GM23338 (cell line): ENCODE results near the gene NT5DC3. TPM values are rescaled to one million over a fixed set of nuclear protein-coding genes. Genes with fewer than 3 reads are reported as not detected.

ENCODE experiments used
- ATAC-seq: fragments of 200-7000 bp; cut with Tn5 transposase; 3 replicates; pipeline ENCODE4 v1.9.1; 2020
- DNase-seq: peaks from one replicate; pipeline ENCODE4 v3.0.0-alpha.2; 2015; ENCODE audit warnings: low spot score
- H2AFZ ChIP-seq: fragments of 200-600 bp; sonication (generic); 2 replicates; pipeline ENCODE4 v1.8.0; 2016; ENCODE audit warnings: antibody characterized with exemption, mild to moderate bottlenecking, moderate library complexity
- H3F3A ChIP-seq: fragments of 200-600 bp; sonication (generic); replicated peaks from 2 replicates; pipeline ENCODE4 v1.8.0; 2017; ENCODE audit warnings: antibody characterized with exemption, mixed run types, low read depth
- H3K27ac ChIP-seq: fragments of 200-600 bp; sonication (generic); 2 replicates; pipeline ENCODE4 v1.6.1; 2016; ENCODE audit warnings: low read depth
- H3K27me3 ChIP-seq: fragments of 200-600 bp; sonication (generic); 2 replicates; pipeline ENCODE4 v1.8.0; 2016; ENCODE audit warnings: mild to moderate bottlenecking, mixed run types, moderate library complexity; ENCODE audit not compliant: insufficient read depth
- H3K36me3 ChIP-seq: fragments of 200-600 bp; sonication (generic); 2 replicates; pipeline ENCODE4 v1.8.0; 2016; ENCODE audit warnings: mild to moderate bottlenecking; ENCODE audit not compliant: insufficient read depth
- H3K4me1 ChIP-seq: fragments of 200-600 bp; sonication (generic); 2 replicates; pipeline ENCODE4 v1.8.0; 2016; ENCODE audit warnings: mild to moderate bottlenecking, moderate library complexity; ENCODE audit not compliant: insufficient read depth
- H3K4me2 ChIP-seq: fragments of 200-600 bp; sonication (generic); 2 replicates; pipeline ENCODE4 v1.7.1; 2017; ENCODE audit warnings: mixed run types
- H3K4me3 ChIP-seq: fragments of 200-600 bp; sonication (generic); 2 replicates; pipeline ENCODE4 v1.6.1; 2016; ENCODE audit warnings: mixed run types
- H3K79me2 ChIP-seq: fragments of 200-600 bp; sonication (generic); replicated peaks from 2 replicates; pipeline ENCODE4 v1.8.0; 2017; ENCODE audit warnings: mild to moderate bottlenecking; ENCODE audit not compliant: insufficient read depth
- H3K9me2 ChIP-seq: fragments of 200-600 bp; sonication (generic); 2 replicates; pipeline ENCODE4 v1.8.0; 2017; ENCODE audit not compliant: insufficient read depth
- H4K20me1 ChIP-seq: fragments of 200-600 bp; sonication (generic); replicated peaks from 2 replicates; pipeline ENCODE4 v1.8.0; 2017; ENCODE audit warnings: mild to moderate bottlenecking; ENCODE audit not compliant: insufficient read depth
- H3K27ac Mint-ChIP-seq: 2 replicates; pipeline ENCODE4 v1.8.0; 2020; ENCODE audit warnings: inconsistent platforms, mild to moderate bottlenecking, moderate library complexity, mixed read lengths
- H3K27me3 Mint-ChIP-seq: 3 replicates; pipeline ENCODE4 v1.8.0; 2022; ENCODE audit warnings: low read depth, mild to moderate bottlenecking, moderate library complexity, mixed read lengths, inconsistent platforms; ENCODE audit not compliant: insufficient read depth, poor library complexity
- H3K36me3 Mint-ChIP-seq: 3 replicates; pipeline ENCODE4 v1.8.0; 2021; ENCODE audit warnings: low read depth, mild to moderate bottlenecking, inconsistent platforms, moderate library complexity, mixed read lengths
- H3K4me1 Mint-ChIP-seq: 3 replicates; pipeline ENCODE4 v1.8.0; 2020; ENCODE audit warnings: mild to moderate bottlenecking, inconsistent platforms, mixed read lengths
- H3K4me3 Mint-ChIP-seq: 3 replicates; pipeline ENCODE4 v1.8.0; 2021; ENCODE audit warnings: moderate library complexity, mild to moderate bottlenecking, inconsistent platforms, mixed read lengths
- H3K9me3 Mint-ChIP-seq: 3 replicates; pipeline ENCODE4 v1.8.0; 2020; ENCODE audit warnings: moderate library complexity, mild to moderate bottlenecking, inconsistent platforms, mixed read lengths
- CREB1 ChIP-seq: fragments of 250-450 bp; sonication (Bioruptor Pico); IDR thresholded peaks from 2 replicates; pipeline ENCODE4 v1.5.0; 2020; ENCODE audit warnings: low read depth, mild to moderate bottlenecking, moderate library complexity
- CTCF ChIP-seq, 2 experiments: fragments of 200-600 bp in 1 of 2; sonication (generic) in 1 of 2; conservative IDR thresholded peaks; 2 replicates each; pipeline versions ENCODE4 v1.5.1 to v1.6.1; 2016 to 2017; ENCODE audit warnings: antibody characterized with exemption in 2 of 2, low read depth in 2 of 2, mild to moderate bottlenecking in 2 of 2, moderate library complexity in 1 of 2
- ETS1 ChIP-seq: IDR thresholded peaks from 2 replicates; pipeline ENCODE4 v1.6.1; 2016; ENCODE audit warnings: antibody characterized with exemption
- EZH2phosphoT487 ChIP-seq: fragments of 200-600 bp; sonication (generic); IDR thresholded peaks from one replicate; pipeline ENCODE4 v1.8.1; 2018; ENCODE audit warnings: antibody characterized with exemption; ENCODE audit not compliant: unreplicated experiment
- JUNB ChIP-seq: IDR thresholded peaks from one replicate; pipeline ENCODE4 v1.6.1; 2016; ENCODE audit warnings: antibody characterized with exemption; ENCODE audit not compliant: unreplicated experiment
- ZNF114 ChIP-seq: fragments of 250-450 bp; sonication (Bioruptor Pico); IDR thresholded peaks from 2 replicates; pipeline ENCODE4 v1.5.0; 2020; ENCODE audit warnings: mild to moderate bottlenecking, moderate library complexity
- ZNF331 ChIP-seq: fragments of 250-450 bp; sonication (Bioruptor Pico); IDR thresholded peaks from 2 replicates; pipeline ENCODE4 v1.5.0; 2020; ENCODE audit warnings: low read depth, mild to moderate bottlenecking, moderate library complexity
- polyA plus RNA-seq: library from polyadenylated mRNA; unstranded; fragments of >200 nt; fragmentation: Nextera tagmentation; extraction: Ambion mirVana; gene quantifications from 2 replicates; pipeline ENCODE4 v1.2.1, GENCODE V29; 2016
- total RNA-seq: library from RNA; depleted of rRNA; stranded (reverse); fragments of >200 nt; shearing (Covaris generic); gene quantifications from 2 replicates; pipeline ENCODE4 v1.2.3, GENCODE V29; 2014
- TF ChIP-seq, protein P1 (sequence below): fragments of 250-450 bp; sonication (Bioruptor Pico); IDR thresholded peaks from 2 replicates; pipeline ENCODE4 v1.5.0; 2020; ENCODE audit warnings: mild to moderate bottlenecking, moderate library complexity
- TF ChIP-seq, protein P2 (sequence below): IDR thresholded peaks from one replicate; pipeline ENCODE4 v1.6.1; 2018; ENCODE audit warnings: antibody characterized with exemption; ENCODE audit not compliant: unreplicated experiment

NT5DC3 gene
- total and polyA plus RNA-seq, 2 experiments from 2014 or later: 2.2 to 12.5 TPM

DNA sequence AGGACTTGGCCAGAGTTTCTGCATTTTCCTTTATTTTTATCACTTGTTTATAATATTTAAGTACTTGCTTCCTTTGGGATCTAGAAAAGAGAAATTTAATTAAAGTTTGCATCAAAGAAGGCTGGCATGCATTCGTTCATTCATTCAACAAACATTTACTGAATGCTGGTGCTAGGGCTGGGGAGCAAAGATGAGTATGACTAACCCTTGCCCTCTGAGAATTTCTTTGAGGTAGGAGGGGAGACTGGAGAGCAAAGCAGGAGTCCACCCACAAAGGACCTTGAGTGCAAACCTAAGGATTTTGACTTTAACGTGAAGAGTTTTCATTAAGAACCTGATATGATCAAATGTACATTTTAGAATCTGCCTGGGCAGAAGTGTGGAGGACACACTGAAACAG lies 16.1 kb upstream of the NT5DC3 start:
- Histone ChIP-seq H3K79me2 (no peaks in the 10 kb centered on the region), H3K27me3 (no peaks in the 10 kb centered on the region), H3K27ac (no peak overlapping the region), H2AFZ (no peak overlapping the region), H3K9me2 (no peaks in the 10 kb centered on the region; the same call in 1 of the 2 replicates), H3K4me3 (no peak overlapping the region), H3F3A (no peaks in the 10 kb centered on the region), H4K20me1 (no peaks in the 10 kb centered on the region), H3K36me3 (no peaks in the 10 kb centered on the region), H3K4me2 (no peak overlapping the region), H3K4me1 (no peaks in the 10 kb centered on the region)
- Mint-ChIP-seq H3K36me3 (no peaks in the 10 kb centered on the region), H3K27ac (no peak overlapping the region), H3K4me3 (no peak overlapping the region), H3K9me3 (no peaks in the 10 kb centered on the region), H3K4me1 (peaks cover 6% of the 10 kb centered on the region), H3K27me3 (peaks cover 4% of the 10 kb centered on the region)
- ATAC-seq (no peak), DNase-seq (no peak)
- no peak for TF ChIP-seq CREB1 (CRISPR knock-in tag)
- TF ChIP-seq ETS1: no peak
- TF ChIP-seq ZNF114: no peak
- no peak for TF ChIP-seq ZNF331
- no peak for TF ChIP-seq EZH2phosphoT487
- TF ChIP-seq CTCF (conservative IDR thresholded peaks at IDR 0.05; ENCODE audit: low read depth in 2 of 2): no peak
- TF ChIP-seq, protein P1, sequence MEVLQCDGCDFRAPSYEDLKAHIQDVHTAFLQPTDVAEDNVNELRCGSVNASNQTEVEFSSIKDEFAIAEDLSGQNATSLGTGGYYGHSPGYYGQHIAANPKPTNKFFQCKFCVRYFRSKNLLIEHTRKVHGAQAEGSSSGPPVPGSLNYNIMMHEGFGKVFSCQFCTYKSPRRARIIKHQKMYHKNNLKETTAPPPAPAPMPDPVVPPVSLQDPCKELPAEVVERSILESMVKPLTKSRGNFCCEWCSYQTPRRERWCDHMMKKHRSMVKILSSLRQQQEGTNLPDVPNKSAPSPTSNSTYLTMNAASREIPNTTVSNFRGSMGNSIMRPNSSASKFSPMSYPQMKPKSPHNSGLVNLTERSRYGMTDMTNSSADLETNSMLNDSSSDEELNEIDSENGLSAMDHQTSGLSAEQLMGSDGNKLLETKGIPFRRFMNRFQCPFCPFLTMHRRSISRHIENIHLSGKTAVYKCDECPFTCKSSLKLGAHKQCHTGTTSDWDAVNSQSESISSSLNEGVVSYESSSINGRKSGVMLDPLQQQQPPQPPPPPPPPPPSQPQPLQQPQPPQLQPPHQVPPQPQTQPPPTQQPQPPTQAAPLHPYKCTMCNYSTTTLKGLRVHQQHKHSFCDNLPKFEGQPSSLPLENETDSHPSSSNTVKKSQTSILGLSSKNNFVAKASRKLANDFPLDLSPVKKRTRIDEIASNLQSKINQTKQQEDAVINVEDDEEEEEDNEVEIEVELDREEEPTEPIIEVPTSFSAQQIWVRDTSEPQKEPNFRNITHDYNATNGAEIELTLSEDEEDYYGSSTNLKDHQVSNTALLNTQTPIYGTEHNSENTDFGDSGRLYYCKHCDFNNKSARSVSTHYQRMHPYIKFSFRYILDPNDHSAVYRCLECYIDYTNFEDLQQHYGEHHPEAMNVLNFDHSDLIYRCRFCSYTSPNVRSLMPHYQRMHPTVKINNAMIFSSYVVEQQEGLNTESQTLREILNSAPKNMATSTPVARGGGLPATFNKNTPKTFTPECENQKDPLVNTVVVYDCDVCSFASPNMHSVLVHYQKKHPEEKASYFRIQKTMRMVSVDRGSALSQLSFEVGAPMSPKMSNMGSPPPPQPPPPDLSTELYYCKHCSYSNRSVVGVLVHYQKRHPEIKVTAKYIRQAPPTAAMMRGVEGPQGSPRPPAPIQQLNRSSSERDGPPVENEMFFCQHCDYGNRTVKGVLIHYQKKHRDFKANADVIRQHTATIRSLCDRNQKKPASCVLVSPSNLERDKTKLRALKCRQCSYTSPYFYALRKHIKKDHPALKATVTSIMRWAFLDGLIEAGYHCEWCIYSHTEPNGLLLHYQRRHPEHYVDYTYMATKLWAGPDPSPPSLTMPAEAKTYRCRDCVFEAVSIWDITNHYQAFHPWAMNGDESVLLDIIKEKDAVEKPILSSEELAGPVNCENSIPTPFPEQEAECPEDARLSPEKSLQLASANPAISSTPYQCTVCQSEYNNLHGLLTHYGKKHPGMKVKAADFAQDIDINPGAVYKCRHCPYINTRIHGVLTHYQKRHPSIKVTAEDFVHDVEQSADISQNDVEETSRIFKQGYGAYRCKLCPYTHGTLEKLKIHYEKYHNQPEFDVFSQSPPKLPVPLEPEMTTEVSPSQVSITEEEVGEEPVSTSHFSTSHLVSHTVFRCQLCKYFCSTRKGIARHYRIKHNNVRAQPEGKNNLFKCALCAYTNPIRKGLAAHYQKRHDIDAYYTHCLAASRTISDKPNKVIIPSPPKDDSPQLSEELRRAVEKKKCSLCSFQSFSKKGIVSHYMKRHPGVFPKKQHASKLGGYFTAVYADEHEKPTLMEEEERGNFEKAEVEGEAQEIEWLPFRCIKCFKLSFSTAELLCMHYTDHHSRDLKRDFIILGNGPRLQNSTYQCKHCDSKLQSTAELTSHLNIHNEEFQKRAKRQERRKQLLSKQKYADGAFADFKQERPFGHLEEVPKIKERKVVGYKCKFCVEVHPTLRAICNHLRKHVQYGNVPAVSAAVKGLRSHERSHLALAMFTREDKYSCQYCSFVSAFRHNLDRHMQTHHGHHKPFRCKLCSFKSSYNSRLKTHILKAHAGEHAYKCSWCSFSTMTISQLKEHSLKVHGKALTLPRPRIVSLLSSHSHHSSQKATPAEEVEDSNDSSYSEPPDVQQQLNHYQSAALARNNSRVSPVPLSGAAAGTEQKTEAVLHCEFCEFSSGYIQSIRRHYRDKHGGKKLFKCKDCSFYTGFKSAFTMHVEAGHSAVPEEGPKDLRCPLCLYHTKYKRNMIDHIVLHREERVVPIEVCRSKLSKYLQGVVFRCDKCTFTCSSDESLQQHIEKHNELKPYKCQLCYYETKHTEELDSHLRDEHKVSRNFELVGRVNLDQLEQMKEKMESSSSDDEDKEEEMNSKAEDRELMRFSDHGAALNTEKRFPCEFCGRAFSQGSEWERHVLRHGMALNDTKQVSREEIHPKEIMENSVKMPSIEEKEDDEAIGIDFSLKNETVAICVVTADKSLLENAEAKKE (CRISPR knock-in tag): no peak
- TF ChIP-seq, protein P2, sequence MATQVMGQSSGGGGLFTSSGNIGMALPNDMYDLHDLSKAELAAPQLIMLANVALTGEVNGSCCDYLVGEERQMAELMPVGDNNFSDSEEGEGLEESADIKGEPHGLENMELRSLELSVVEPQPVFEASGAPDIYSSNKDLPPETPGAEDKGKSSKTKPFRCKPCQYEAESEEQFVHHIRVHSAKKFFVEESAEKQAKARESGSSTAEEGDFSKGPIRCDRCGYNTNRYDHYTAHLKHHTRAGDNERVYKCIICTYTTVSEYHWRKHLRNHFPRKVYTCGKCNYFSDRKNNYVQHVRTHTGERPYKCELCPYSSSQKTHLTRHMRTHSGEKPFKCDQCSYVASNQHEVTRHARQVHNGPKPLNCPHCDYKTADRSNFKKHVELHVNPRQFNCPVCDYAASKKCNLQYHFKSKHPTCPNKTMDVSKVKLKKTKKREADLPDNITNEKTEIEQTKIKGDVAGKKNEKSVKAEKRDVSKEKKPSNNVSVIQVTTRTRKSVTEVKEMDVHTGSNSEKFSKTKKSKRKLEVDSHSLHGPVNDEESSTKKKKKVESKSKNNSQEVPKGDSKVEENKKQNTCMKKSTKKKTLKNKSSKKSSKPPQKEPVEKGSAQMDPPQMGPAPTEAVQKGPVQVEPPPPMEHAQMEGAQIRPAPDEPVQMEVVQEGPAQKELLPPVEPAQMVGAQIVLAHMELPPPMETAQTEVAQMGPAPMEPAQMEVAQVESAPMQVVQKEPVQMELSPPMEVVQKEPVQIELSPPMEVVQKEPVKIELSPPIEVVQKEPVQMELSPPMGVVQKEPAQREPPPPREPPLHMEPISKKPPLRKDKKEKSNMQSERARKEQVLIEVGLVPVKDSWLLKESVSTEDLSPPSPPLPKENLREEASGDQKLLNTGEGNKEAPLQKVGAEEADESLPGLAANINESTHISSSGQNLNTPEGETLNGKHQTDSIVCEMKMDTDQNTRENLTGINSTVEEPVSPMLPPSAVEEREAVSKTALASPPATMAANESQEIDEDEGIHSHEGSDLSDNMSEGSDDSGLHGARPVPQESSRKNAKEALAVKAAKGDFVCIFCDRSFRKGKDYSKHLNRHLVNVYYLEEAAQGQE: no peak
- no peak for TF ChIP-seq JUNB
